Measurements from ENCODE around the gene SRPK3. TPM values are rescaled to one million over a fixed set of nuclear protein-coding genes. Genes with fewer than 3 reads are reported as not detected.
A peak's percentile ranks its signal among the peaks of the same experiment; 100 is the strongest.
"Not testable (repeated sequence)": the region's sequence is repeated elsewhere in the genome, so short reads cannot be mapped to it uniquely, and the experiment has no call there.

The SRPK3 gene
- 54.7 TPM for total RNA-seq
- long read RNA-seq, transcript SRPK3-203 (15 exons, 1,753 nt), result major isoform, 24 of 97 reads
- long read RNA-seq, transcript SRPK3-202 (15 exons, 1,958 nt), result minor isoform, 13 of 97 reads
- long read RNA-seq, partial matches to known transcripts, result 39 of 97 reads
- long read RNA-seq, other reads (novel, unspliced or antisense), result 19 of 97 reads

DNA sequence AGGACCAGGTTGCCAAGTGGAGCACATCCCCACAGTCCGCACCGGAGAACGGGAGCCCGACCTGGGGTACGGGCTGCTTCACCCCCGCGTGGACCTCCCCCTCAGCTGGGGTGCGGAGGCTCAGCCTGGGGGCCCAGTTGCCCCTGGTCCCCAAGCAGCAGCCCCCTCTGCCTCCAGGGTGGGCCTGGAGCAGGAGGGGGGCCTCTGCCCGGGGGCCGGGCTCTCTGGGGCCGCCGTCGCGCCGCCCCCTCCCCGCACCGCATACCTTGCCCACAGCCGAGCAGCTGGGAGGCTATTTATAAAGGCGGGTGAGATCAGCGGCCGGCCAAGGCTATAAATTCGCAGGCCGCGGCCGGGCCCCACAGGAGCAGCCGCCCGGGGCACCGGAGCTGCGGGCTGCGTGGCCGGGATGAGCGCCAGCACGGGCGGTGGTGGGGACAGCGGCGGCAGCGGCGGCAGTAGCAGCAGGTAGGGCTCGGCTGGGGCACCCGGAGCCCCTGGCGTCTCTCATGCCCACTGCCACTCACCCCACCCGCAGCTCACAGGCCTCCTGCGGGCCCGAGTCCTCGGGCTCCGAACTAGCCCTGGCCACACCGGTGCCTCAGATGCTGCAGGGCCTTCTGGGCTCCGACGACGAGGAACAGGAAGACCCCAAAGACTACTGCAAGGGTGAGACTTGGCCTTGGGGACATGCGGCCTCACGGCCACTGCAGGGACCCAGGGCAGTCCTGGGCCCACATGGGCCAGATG is at the start of gene SRPK3:
Gene SRPK3, plus strand, starts transcription at position 364 of the 750 bp plus-strand sequence. Its CDS starts 46 bp downstream, at position 410.
- DNase-seq (ENCODE audit: low spot score), result no peak
- intact Hi-C loops (cut with DNase I), result no loop called here

GRCh38 chrX:153731117-153731844 is 49.6 kb upstream of the SRPK3 start:
- intact Hi-C loops (cut with DNase I), result no loop called here

DNA sequence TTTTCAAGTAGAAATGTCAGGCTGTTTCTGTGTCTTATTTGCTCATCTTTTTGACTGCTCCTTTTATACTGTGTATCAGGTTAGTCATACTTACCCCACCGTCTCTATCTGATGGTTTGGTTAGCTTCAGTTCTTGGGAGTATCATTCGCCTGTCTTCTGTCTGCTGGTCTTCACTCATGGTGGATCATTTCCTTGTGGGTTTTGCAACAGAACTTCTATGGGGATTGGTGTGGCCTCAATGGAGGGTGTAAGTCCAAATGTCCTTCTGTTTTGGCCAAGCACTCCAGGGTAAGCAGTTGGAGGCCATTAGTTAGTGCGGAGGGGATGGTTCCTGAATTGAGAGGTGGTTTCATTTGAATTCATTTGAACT is 49.0 kb upstream of the SRPK3 start:
- DNase-seq (ENCODE audit: low spot score), result no peak
- intact Hi-C loops (cut with DNase I), result no loop called here

More at GRCh38 chrX:153731117-153731844, 49.6 kb upstream of the SRPK3 start:
- no peak for DNase-seq (ENCODE audit: low spot score)

DNA sequence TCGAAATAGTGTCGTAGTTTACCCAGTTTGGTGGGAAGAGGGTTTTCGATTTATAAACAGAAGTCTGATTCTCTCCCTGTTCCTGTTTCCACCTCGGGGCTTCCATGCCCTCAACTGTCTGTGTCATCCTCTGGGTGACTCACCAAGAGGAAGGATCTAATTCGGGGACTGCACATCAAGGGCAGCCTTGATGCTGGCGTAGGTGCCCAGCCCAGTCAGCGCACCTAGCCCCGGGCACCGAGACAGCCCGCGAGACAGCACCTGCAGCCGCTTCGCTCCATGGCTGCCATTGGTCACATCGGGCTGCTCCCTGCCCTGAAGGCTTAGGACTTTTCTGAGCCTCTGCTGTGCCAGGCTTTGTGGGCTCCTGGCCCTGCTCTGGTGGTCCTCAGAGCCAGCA is 48.4 kb upstream of the SRPK3 start:
- DNase-seq (ENCODE audit: low spot score), result peak; percentile 19
- intact Hi-C loops (cut with DNase I), result no loop called here

- intact Hi-C loops (cut with DNase I), result no loop called here
- DNase-seq (ENCODE audit: low spot score), result peak; percentile 68
Measured at GRCh38 chrX:153733651-153734240, 47.1 kb upstream of the SRPK3 start.

- intact Hi-C loops (cut with DNase I), result no loop called here
- DNase-seq (ENCODE audit: low spot score), result no peak
Measured at GRCh38 chrX:153734871-153735270, 46.0 kb upstream of the SRPK3 start.

DNA sequence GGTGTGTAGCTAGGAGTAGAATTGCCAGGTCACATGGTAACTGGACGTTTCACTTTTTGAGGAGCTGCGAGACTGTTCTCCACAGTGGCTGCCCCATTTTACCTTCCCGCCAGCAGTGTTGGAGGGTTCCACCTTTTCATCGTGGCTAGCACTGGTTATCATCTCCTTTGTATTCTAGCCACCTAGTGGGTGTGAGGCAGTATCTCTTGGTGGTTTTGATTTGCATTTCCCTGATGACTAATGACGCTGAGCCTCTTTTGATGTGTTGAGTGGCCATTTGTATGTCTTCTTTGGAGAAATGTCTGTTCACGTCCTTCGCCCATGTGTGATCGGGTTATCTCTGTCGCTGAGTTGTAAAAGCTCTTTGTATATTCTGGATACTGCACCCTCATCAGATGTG is 45.6 kb upstream of the SRPK3 start:
- DNase-seq (ENCODE audit: low spot score), result no peak
- intact Hi-C loops (cut with DNase I), result no loop called here

GRCh38 chrX:153736071-153736820 is 44.6 kb upstream of the SRPK3 start:
- intact Hi-C loops (cut with DNase I), result no loop called here
- no peak for DNase-seq (ENCODE audit: low spot score)

DNA sequence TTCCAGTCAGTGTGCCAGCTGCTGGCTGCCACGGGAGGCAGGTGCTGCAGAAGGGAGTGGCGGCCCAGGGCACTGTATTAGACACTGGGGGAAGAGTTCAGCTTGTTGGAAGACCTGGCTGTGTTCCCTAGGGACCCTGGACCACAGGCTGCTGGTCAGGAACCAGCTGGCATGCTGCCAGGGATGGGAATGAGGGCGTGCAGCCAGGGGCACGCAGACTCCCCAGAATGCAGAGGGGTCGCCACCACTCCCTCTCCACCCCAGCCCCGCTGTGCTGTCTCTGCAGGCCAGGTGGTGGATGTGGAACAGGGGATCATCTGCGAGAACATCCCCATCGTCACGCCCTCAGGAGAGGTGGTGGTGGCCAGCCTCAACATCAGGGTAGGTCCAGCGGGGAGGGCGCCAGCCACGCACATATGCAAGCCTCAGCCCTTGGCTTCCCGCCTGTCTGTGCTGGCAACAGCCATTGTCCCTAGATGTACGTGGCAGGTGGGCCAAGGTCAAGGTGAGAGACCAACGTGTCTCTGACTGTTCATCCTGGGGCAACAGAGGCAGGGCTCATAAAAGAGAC is 43.9 kb upstream of the SRPK3 start:
- no peak for DNase-seq (ENCODE audit: low spot score)
- intact Hi-C loops (cut with DNase I), result no loop called here

DNA sequence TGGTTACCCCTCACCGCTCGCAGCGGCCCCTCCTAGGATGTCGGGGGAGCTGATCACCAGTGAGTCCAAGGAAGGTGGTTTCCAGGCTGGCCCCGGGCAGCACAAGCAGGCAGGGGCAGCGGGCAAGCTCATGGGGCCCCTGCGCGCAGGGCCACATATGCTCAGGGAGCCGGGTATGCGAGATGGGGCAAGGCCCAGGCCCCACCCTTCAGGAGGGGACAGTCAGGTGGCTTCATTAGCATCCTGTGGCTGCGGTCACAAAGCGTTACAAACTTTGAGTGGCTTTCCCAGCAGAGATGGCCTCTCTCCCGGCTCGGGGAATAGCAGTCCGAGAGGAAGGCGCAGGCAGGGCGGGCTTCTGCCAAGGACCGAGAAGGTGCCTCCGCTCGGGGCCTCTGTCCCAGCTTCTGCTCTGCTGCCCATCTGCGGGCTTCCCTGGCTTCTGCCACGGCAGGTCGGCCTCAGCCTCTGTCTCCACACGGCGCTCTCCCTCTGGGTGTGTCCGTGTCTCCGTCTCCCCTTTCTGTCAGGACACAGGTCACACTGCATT is 42.7 kb upstream of the SRPK3 start:
- intact Hi-C loops (cut with DNase I), result no loop called here
- DNase-seq (ENCODE audit: low spot score), result no peak

GRCh38 chrX:153739754-153740486 is 40.9 kb upstream of the SRPK3 start:
- intact Hi-C loops (cut with DNase I), result no loop called here
- no peak for DNase-seq (ENCODE audit: low spot score)

DNA sequence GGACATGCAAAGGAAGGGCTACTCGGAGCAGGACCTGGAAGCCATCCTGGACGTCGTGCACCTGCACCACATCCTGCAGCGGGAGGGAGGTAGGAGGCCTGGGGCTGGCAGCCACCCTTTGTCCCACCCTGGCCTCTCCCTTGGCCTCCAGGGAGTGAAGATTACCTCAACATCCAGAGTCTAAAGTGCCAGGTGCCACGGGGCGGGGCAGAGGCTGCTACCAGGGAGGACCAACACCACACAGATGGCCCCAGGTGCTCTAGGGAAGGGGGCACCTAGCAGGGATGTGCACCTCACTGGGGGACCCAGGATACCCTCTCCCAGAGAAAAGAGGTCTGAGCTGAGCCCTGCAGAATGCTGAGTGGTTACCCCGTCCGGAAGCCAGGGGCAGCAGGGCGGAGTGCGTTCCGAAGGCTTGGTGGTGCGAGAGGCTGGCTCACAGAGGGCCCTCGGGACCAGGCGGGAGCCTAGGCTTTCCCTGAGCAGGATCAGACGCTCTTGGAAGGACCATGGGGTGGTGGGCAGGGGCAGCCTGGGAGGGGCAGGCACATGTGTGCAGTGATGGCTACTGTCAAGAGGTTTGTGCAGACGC is 40.1 kb upstream of the SRPK3 start:
- intact Hi-C loops (cut with DNase I), result no loop called here
- no peak for DNase-seq (ENCODE audit: low spot score)

GRCh38 chrX:153741446-153741845 is 39.4 kb upstream of the SRPK3 start:
- intact Hi-C loops (cut with DNase I), result no loop called here
- no peak for DNase-seq (ENCODE audit: low spot score)

DNA sequence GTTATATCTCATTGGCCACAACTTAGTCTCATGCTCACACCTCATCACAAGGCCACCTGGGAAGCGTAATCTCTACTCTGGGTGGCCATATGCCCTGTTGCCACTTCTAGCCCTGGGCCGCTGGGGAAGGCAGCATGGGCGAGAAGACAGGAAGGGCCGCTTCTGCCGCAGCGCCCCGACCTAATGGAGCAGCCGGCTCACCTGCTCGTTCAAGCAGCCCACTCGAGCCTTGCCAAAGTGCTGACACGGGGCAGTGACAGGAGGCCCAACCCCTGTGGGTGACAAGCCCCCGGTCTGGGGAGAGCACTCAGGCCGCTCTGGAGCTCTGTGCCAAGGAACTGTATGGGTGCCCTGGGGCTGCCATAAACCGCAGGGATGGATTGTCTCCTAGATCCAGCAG is 38.7 kb upstream of the SRPK3 start:
- intact Hi-C loops (cut with DNase I); DNase-seq (ENCODE audit: low spot score): not testable (repeated sequence)

- intact Hi-C loops (cut with DNase I), result not testable (repeated sequence)
Measured at GRCh38 chrX:153742796-153743467, 37.9 kb upstream of the SRPK3 start.

DNA sequence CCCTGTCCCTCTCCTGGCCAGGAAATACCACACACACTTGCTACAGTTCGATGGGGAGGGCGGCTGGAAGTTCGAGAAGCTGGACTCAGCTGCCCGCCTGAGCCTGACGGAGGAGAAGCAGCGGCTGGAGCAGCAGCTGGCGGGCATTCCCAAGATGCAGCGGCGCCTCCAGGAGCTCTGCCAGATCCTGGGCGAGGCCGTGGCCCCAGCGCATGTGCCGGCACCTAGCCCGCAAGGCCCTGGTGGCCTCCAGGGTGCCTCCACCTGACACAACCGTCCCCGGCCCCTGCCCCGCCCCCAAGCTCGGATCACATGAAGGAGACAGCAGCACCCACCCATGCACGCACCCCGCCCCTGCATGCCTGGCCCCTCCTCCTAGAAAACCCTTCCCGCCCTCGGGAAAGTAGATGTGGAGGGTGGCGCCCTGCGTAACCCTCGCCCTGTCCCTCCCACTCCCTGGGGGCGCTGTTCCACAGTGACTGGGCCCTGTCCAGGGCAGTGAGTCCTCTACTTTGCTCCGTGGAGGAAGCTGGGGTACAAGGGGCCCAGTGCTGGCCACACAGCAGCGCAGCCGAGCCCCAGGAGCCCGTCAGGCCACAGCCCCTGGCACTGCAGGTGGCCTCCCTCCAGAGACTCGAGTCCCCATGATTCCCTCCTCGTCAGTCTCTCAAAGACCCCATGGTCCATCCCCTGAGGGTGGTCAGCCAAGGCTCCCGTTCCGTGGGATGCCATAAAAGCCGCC is 37.2 kb upstream of the SRPK3 start:
- DNase-seq (ENCODE audit: low spot score); intact Hi-C loops (cut with DNase I): not testable (repeated sequence)

More at GRCh38 chrX:153742796-153743467, 37.9 kb upstream of the SRPK3 start:
- DNase-seq (ENCODE audit: low spot score), result peak; percentile 70

Data from cardiac septum (tissue), 1 donor.